Measurements from ENCODE around the gene MME. TPM values are rescaled to one million over a fixed set of nuclear protein-coding genes. Genes with fewer than 3 reads are reported as not detected.

Gene MME
- total and polyA plus RNA-seq, 8 donors = 0.19 to 3.2 (median 0.71) TPM

- H3K36me3 ChIP-seq = no peaks in the 10 kb centered on the region
- H3K4me1 ChIP-seq = no peaks in the 10 kb centered on the region
- no peaks in the 10 kb centered on the region for H3K27me3 ChIP-seq
- H3K27ac ChIP-seq = no peak overlapping the region
- TF ChIP-seq CTCF (IDR thresholded peaks at IDR 0.05) = no peak
- ATAC-seq (no peak), DNase-seq (no peak), FAIRE-seq (no peak)
- no peaks in the 10 kb centered on the region for H3K9me3 ChIP-seq
- intact Hi-C loops (cut with DNase I) = no loop called here
- no peak overlapping the region for H3K4me3 ChIP-seq
These were observed 110.6 kb downstream of the MME start for GRCh38 chr3:155190691-155191090.

GRCh38 chr3:155192957-155193746 lies 113.0 kb downstream of the MME start:
- 34 to 47% methylated on average over 2 of the region's 2 CpGs for WGBS, 2 donors
- Histone ChIP-seq H3K4me3 (no peak overlapping the region), H3K27me3 (no peaks in the 10 kb centered on the region), H3K27ac (no peak overlapping the region), H3K36me3 (no peaks in the 10 kb centered on the region), H3K9me3 (no peaks in the 10 kb centered on the region), H3K4me1 (no peaks in the 10 kb centered on the region)
- intact Hi-C loops (cut with DNase I) = no loop called here
- no peak for ATAC-seq
- DNase-seq = no peak
- no peak for TF ChIP-seq CTCF (IDR thresholded peaks at IDR 0.05)
- no peak for FAIRE-seq

GRCh38 chr3:155193868-155194267 lies 113.7 kb downstream of the MME start:
- no peaks in the 10 kb centered on the region for H3K36me3 ChIP-seq
- FAIRE-seq = no peak
- no peak for DNase-seq
- TF ChIP-seq CTCF (IDR thresholded peaks at IDR 0.05) = no peak
- H3K9me3 ChIP-seq = no peaks in the 10 kb centered on the region
- intact Hi-C loops (cut with DNase I) = no loop called here
- no peaks in the 10 kb centered on the region for H3K27me3 ChIP-seq
- no peaks in the 10 kb centered on the region for H3K4me1 ChIP-seq
- WGBS, 2 donors = 84 to 92% methylated on average over 2 of the region's 2 CpGs
- H3K4me3 ChIP-seq = no peak overlapping the region
- H3K27ac ChIP-seq = no peak overlapping the region
- no peak for ATAC-seq

- TF ChIP-seq CTCF (IDR thresholded peaks at IDR 0.05) = no peak
- ATAC-seq = no peak
- no peak for FAIRE-seq
- WGBS, 2 donors = 74 to 86% methylated on average over 8 of the region's 8 CpGs
- Histone ChIP-seq H3K36me3 (no peaks in the 10 kb centered on the region), H3K27me3 (no peaks in the 10 kb centered on the region), H3K4me3 (no peak overlapping the region), H3K4me1 (no peaks in the 10 kb centered on the region), H3K9me3 (no peaks in the 10 kb centered on the region), H3K27ac (no peak overlapping the region)
- intact Hi-C loops (cut with DNase I) = no loop called here
- DNase-seq = no peak
These were observed 115.1 kb downstream of the MME start for GRCh38 chr3:155194973-155195957.

Data from pancreas (tissue), 10 donors.